Glomerular visceral epithelial cell (primary cell): Measurements from ENCODE around the gene TIFAB.
"Not testable (repeated sequence)": the region's sequence is repeated elsewhere in the genome, so short reads cannot be mapped to it uniquely, and the experiment has no call there.

Source experiments
- DNase-seq: peaks from one replicate; pipeline ENCODE4 v3.0.0-alpha.2; 2016; ENCODE audit errors: extremely low spot score

The TIFAB gene

DNA sequence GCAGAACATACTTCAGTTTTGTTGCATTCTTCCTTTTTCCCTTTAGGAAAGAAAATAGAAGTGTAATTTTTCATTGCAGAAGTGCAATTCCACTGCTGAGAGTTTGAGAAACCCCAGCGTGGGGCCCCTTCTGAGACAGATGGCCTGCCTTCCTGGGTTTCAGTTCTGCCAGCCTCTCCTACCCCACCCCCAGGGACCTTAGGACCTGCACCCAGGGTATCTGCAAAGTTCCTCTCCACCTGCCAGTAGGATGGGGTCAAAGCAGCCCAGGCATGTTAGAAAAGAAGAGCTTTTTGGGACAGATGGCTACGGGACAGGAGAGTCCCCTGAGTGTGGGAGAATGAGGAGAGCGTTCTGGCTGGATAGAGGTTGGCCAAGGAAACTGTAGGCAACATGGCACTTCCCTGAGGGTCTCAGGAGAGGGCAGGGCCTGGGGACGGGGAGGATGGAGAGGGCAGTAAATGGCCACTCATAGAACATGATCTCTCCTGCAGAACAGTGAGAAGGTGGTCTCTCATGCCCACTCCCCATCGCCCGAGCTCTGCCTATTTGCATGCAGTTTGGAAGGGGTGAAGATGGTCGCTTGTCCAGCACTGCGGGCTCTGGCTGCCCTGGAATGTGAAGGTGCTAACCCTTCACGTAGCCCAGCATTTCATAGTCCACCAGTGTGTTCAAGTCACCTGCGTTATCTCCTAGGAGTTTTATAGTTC is at the start of gene TIFAB:
Gene TIFAB (minus strand): TSS at position 31 of the 710 bp plus-strand sequence. CDS start 2,412 bp downstream, outside the sequence.
- no peak for DNase-seq

DNA sequence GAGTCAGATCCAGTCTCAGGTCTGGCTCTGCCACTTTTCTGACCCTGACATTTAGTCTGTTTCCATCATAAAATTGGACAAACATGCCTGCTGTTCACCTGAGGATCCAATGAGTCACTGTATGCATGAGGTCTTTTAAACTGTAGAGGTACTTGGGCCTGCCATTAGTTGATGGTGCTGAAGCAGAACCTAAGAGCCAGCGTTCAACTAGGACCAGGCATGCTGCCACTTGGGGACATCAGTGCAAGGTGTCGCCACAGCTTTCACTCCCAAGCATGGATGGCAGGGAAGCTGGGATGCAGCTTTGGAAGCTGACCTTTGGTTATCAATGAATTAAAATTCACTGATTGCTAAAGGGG is 46.5 kb upstream of the TIFAB start:
- no peak for DNase-seq

GRCh38 chr5:135497971-135498636 is 46.0 kb upstream of the TIFAB start:
- DNase-seq = no peak

- not testable (repeated sequence) for DNase-seq
These were observed 43.4 kb upstream of the TIFAB start for GRCh38 chr5:135495531-135495930.

- no peak for DNase-seq
These were observed 42.0 kb upstream of the TIFAB start for GRCh38 chr5:135494196-135494595.

GRCh38 chr5:135493406-135494180 is 41.4 kb upstream of the TIFAB start:
- no peak for DNase-seq

DNA sequence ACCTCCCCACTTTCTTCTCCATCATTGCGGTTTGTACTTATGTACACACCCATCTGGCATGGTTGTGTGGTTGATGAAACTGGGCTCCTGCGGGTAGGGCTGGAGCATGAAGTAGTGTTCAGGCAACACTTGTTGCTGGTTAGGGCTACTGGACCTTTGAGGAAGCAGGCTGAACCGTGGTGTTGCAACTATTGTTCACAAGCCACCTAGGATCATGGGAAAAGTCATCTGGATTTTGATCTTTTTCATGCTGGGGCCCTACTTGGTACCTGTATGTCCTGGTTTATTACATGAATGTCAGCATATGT is 40.1 kb upstream of the TIFAB start:
- no peak for DNase-seq

DNA sequence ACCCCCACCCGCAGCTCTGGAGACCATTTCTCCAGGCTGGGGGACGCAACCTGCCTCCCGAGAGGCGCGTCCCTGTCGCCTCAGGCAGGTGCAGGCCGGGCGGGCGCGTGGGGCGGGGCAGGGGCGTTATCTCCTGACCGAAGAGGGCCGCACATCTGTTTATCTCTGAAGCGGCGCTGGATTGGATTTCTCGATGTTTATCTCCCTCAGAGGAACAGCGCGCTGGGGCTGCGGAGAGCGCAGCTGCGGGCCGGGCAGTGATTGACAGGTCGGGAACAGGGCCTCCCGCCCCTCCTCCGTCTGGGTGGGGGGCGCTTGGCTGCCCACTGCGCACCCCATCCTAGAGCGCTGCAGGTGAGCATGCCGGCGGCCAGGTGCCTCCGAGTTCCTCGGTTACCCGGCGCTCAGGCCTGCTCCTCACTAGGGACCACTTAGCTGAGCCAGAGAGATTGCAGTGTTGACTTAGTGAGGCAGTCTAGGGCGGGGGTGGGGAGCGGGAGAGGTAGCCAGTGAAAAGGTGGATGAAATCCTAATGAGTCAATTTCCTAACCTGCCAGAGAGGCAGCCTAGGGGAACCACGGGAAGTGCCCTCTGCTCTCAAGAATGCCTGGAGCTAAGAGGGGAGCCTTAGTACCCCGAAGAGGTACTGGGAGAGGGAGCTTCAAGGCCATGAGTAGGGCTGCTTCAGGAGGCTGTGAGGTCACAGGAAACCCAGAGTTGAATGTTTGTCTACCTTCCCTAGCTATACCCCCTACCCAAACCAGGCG is 39.6 kb upstream of the TIFAB start:
- DNase-seq = no peak

DNA sequence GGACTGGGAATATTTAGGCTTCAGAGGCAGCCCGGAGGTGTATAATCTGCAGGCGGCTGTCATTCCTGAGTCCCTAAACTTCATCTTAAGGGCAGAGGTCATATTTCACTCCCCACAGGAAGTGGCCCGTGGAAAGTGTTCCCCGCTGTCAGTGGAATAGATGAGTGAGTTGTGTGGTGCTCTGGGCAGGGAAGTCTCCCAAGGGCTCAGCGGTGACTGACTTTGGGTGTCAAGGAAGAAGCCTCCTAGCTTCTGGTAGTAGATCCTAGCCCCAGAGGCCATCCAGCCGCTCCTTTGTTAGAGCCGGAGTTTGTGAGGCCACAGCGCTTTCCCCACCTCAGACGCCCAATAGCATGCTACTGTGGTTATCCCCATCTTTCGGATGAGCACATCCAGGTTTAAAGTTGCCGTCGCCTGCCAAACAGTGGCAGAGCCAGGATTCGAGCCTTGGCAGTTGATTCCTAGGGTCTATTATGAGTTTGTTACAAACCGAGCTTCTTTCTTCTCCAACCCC is 38.9 kb upstream of the TIFAB start:
- no peak for DNase-seq

- DNase-seq = no peak
These were observed 38.3 kb upstream of the TIFAB start for GRCh38 chr5:135490245-135491037.

DNA sequence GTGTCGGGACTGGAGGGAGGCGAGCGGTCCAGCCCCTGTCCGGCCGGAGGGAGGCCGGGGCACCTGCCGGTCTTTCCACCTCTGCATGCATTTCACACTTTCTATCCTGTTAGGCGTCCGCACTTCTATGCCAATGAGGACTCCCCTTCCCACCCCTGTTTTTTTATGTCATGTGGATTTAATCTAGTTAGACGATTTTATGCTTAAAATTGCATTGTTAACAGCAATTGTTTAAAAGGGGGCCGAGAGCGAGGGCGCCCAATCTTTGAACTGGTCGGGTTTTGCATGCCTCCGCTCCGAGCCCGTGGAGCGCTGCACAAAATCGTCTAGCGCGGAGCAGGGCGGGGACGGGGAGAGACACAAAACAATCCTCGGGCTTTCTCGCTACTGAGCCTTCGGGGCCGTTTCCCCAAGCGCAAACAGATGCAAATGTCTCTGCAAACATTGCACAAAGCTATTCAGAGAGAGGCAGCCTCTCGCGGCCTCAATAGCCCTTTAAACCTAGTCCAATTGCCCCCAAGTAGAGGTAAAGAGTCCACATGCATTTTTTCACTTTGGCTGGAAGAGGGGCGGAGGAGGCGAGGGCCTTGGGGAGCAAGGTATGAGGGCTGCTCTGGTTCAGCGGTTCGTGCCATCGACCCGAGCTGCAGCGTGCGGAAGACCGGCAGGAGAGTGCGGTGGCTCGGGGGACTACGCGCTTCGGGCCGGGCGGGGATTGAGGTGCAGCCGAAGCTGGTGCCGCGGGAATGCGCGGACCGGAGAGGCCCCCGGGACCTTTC is 37.5 kb upstream of the TIFAB start:
- DNase-seq = no peak

- peak; percentile 46 for DNase-seq
These were observed 36.7 kb upstream of the TIFAB start for GRCh38 chr5:135488727-135489465.

DNA sequence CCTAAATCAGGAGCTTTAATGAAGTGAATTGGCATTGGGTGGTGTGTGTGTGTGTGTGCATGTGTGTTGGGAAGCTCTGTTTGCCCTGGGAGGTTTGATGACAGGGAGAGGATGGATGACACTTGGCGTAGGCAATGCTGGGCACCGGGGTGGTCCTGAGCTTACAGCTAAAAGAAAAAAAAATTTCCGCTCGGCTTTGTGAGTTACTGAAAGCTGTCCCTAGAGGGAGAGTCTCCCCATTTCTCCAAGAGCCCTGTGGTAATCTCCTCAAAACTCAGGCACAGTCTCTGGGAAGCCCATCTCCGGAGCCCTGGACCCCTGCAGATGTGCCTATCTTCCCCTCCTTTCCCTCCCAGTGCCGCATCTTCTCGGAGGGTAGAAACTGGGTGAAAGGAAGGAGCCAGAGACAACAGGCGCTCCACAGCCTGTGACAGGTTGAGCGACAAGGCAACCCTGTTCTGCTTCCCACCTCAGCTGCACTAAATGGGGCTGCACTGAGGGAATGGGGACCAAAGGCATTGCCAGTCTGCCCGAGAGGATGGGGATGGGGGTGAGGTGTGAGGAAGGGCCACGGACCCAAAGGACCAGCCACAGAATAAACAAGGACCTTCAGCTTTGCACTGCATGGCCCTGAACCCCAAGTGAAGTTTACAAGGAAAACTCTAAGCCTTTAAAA is 35.8 kb upstream of the TIFAB start:
- DNase-seq = no peak

- no peak for DNase-seq
These were observed 34.9 kb upstream of the TIFAB start for GRCh38 chr5:135487037-135487395.

GRCh38 chr5:135486131-135487036 is 34.2 kb upstream of the TIFAB start:
- no peak for DNase-seq

GRCh38 chr5:135484674-135485086 is 32.5 kb upstream of the TIFAB start:
- DNase-seq = no peak

- DNase-seq = no peak
These were observed 31.1 kb upstream of the TIFAB start for GRCh38 chr5:135483254-135483653.

DNA sequence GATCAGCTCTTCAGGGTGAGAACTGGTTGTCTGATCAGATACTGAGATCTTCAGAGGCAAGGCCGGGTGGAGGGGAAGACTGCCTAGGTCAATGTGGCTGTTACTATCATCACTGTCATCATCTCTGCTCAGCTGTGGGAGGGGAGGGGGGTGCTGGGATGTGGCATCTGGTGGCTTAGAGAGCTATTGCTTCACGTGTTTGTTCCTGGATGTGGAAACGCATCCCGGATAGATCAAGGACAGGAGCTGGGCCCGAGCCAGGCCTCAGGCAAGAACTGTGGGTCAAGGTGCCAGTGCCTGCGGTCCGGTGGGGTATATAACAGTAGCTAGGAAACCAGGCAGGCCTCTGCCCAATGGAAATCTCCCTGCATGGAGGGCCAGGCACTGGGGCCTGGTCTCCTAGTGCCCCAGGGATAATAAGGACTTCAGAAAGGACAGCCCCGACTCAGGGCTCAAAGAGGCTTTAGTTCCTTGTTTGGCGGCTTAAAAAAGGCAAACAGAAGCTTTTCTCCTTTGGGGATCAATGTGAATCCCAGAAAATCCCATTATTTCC is 30.3 kb upstream of the TIFAB start:
- DNase-seq = no peak
